ENCODE measurements around the gene CBLN3.

CBLN3 gene

GRCh38 chr14:24465805-24466204 is 36.3 kb upstream of the CBLN3 start:
- Histone ChIP-seq H4K91ac (ENCODE audit: low read depth, low read length, poor library complexity) (no peak overlapping the region), H3K4me2 (ENCODE audit: insufficient read depth, low read length, poor library complexity, severe bottlenecking) (no peak overlapping the region), H2BK15ac (ENCODE audit: low read length) (no peak overlapping the region), H2AFZ (ENCODE audit: low read length) (no peak overlapping the region), H3K18ac (ENCODE audit: low read length) (no peak overlapping the region), H3K4ac (ENCODE audit: low read length) (no peak overlapping the region), H3K14ac (ENCODE audit: low read length) (no peak overlapping the region), H3K4me3 (ENCODE audit: low read length in 2 of 2) (no peak overlapping the region), H2BK12ac (ENCODE audit: low read length) (no peak overlapping the region), H4K8ac (ENCODE audit: low read depth, low read length) (no peak overlapping the region), H2BK120ac (ENCODE audit: low read depth, low read length) (no peak overlapping the region), H3K27me3 (ENCODE audit: control insufficient read depth in 3 of 3, insufficient read depth in 3 of 3, low read depth in 1 of 3, low read length in 3 of 3) (no peaks in the 10 kb centered on the region), H2AK5ac (ENCODE audit: low read depth, low read length) (no peak overlapping the region), H3K4me1 (ENCODE audit: control insufficient read depth in 2 of 2, insufficient read depth in 1 of 2, low read depth in 1 of 2, low read length in 2 of 2) (no peaks in the 10 kb centered on the region), H3K79me1 (ENCODE audit: low read depth, low read length) (no peaks in the 10 kb centered on the region), H3K36me3 (replicated peaks in 1 of 2; ENCODE audit: control insufficient read depth in 2 of 2, insufficient read depth in 2 of 2, low read length in 2 of 2) (peaks cover 0 to 2% of the 10 kb centered on the region in 2 donors), H3K23ac (ENCODE audit: low read depth, low read length, poor library complexity) (no peak overlapping the region), H3K27ac (replicated peaks; ENCODE audit: low read length) (no peak overlapping the region), H3K9ac (ENCODE audit: low read depth, low read length, poor library complexity) (no peak overlapping the region), H2BK5ac (ENCODE audit: low read length) (no peak overlapping the region), H3K9me3 (replicated peaks in 1 of 2; ENCODE audit: control insufficient read depth in 2 of 2, insufficient read depth in 1 of 2, low read depth in 1 of 2, low read length in 2 of 2) (no peaks in the 10 kb centered on the region)
- no CpG with 5 or more reads among the region's 3 CpGs for WGBS, 2 donors (ENCODE audit: extremely low coverage in 2 of 2, insufficient read length in 2 of 2, insufficient replicate concordance in 1 of 2)
- no peak for DNase-seq (ENCODE audit: low spot score)

DNA sequence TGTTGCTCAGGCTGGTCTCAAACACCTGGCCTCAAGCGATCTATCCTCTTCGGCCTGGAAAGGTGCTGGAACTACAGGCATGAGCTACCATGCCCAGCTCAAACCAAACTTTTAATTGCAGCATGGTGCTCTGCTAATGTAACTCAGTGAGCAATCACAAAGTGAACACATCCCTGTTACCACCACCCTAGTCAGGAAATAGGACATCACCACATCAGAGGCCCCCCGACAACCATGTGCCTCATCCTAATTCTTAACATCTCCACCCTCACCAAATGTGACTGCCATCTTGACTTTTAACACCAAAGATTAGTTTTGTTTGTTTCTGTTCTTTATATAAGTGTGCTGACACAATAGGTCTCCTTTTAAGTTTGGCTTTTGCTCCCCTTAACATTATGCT is 35.9 kb upstream of the CBLN3 start:
- Histone ChIP-seq H2BK5ac (ENCODE audit: low read length) (no peak overlapping the region), H2AK5ac (ENCODE audit: low read depth, low read length) (no peak overlapping the region), H2AFZ (ENCODE audit: low read length) (no peak overlapping the region), H3K4me3 (ENCODE audit: low read length in 2 of 2) (no peak overlapping the region), H3K4me1 (ENCODE audit: control insufficient read depth in 2 of 2, insufficient read depth in 1 of 2, low read depth in 1 of 2, low read length in 2 of 2) (no peaks in the 10 kb centered on the region), H2BK120ac (ENCODE audit: low read depth, low read length) (no peak overlapping the region), H3K27ac (replicated peaks; ENCODE audit: low read length) (no peak overlapping the region), H2BK12ac (ENCODE audit: low read length) (no peak overlapping the region), H3K9ac (ENCODE audit: low read depth, low read length, poor library complexity) (no peak overlapping the region), H3K79me1 (ENCODE audit: low read depth, low read length) (no peaks in the 10 kb centered on the region), H3K14ac (ENCODE audit: low read length) (no peak overlapping the region), H3K36me3 (replicated peaks in 1 of 2; ENCODE audit: control insufficient read depth in 2 of 2, insufficient read depth in 2 of 2, low read length in 2 of 2) (peaks cover 0 to 2% of the 10 kb centered on the region in 2 donors), H3K4ac (ENCODE audit: low read length) (no peak overlapping the region), H3K23ac (ENCODE audit: low read depth, low read length, poor library complexity) (no peak overlapping the region), H2BK15ac (ENCODE audit: low read length) (no peak overlapping the region), H3K27me3 (ENCODE audit: control insufficient read depth in 3 of 3, insufficient read depth in 3 of 3, low read depth in 1 of 3, low read length in 3 of 3) (no peaks in the 10 kb centered on the region), H3K9me3 (replicated peaks in 1 of 2; ENCODE audit: control insufficient read depth in 2 of 2, insufficient read depth in 1 of 2, low read depth in 1 of 2, low read length in 2 of 2) (no peaks in the 10 kb centered on the region), H4K8ac (ENCODE audit: low read depth, low read length) (no peak overlapping the region), H4K91ac (ENCODE audit: low read depth, low read length, poor library complexity) (no peak overlapping the region), H3K18ac (ENCODE audit: low read length) (no peak overlapping the region), H3K4me2 (ENCODE audit: insufficient read depth, low read length, poor library complexity, severe bottlenecking) (no peak overlapping the region)
- no CpG with 5 or more reads among the region's 3 CpGs for WGBS, 2 donors (ENCODE audit: extremely low coverage in 2 of 2, insufficient read length in 2 of 2, insufficient replicate concordance in 1 of 2)
- DNase-seq (ENCODE audit: low spot score): no peak

GRCh38 chr14:24463884-24464785 is 34.7 kb upstream of the CBLN3 start:
- Histone ChIP-seq H3K18ac (ENCODE audit: low read length) (no peak overlapping the region), H2AFZ (ENCODE audit: low read length) (no peak overlapping the region), H3K4ac (ENCODE audit: low read length) (no peak overlapping the region), H3K27me3 (ENCODE audit: control insufficient read depth in 3 of 3, insufficient read depth in 3 of 3, low read depth in 1 of 3, low read length in 3 of 3) (no peaks in the 10 kb centered on the region), H2BK120ac (ENCODE audit: low read depth, low read length) (no peak overlapping the region), H3K27ac (replicated peaks; ENCODE audit: low read length) (no peak overlapping the region), H3K9me3 (replicated peaks in 1 of 2; ENCODE audit: control insufficient read depth in 2 of 2, insufficient read depth in 1 of 2, low read depth in 1 of 2, low read length in 2 of 2) (no peaks in the 10 kb centered on the region), H2BK15ac (ENCODE audit: low read length) (no peak overlapping the region), H3K14ac (ENCODE audit: low read length) (no peak overlapping the region), H4K8ac (ENCODE audit: low read depth, low read length) (no peak overlapping the region), H3K79me1 (ENCODE audit: low read depth, low read length) (no peaks in the 10 kb centered on the region), H2BK5ac (ENCODE audit: low read length) (no peak overlapping the region), H3K4me1 (ENCODE audit: control insufficient read depth in 2 of 2, insufficient read depth in 1 of 2, low read depth in 1 of 2, low read length in 2 of 2) (no peaks in the 10 kb centered on the region), H3K9ac (ENCODE audit: low read depth, low read length, poor library complexity) (no peak overlapping the region), H4K91ac (ENCODE audit: low read depth, low read length, poor library complexity) (no peak overlapping the region), H3K23ac (ENCODE audit: low read depth, low read length, poor library complexity) (no peak overlapping the region), H3K4me3 (ENCODE audit: low read length in 2 of 2) (no peak overlapping the region), H3K36me3 (replicated peaks in 1 of 2; ENCODE audit: control insufficient read depth in 2 of 2, insufficient read depth in 2 of 2, low read length in 2 of 2) (peaks cover 0 to 2% of the 10 kb centered on the region in 2 donors), H2AK5ac (ENCODE audit: low read depth, low read length) (no peak overlapping the region), H2BK12ac (ENCODE audit: low read length) (no peak overlapping the region), H3K4me2 (ENCODE audit: insufficient read depth, low read length, poor library complexity, severe bottlenecking) (no peak overlapping the region)
- no CpG with 5 or more reads among the region's 4 CpGs for WGBS, 2 donors (ENCODE audit: extremely low coverage in 2 of 2, insufficient read length in 2 of 2, insufficient replicate concordance in 1 of 2)
- no peak for DNase-seq (ENCODE audit: low spot score)

GRCh38 chr14:24463017-24463883 is 33.8 kb upstream of the CBLN3 start:
- WGBS, 2 donors (ENCODE audit: extremely low coverage in 2 of 2, insufficient read length in 2 of 2, insufficient replicate concordance in 1 of 2): no CpG with 5 or more reads among the region's 5 CpGs
- H3K36me3 ChIP-seq (replicated peaks in 1 of 2; ENCODE audit: control insufficient read depth in 2 of 2, insufficient read depth in 2 of 2, low read length in 2 of 2): peaks cover 2% of the 10 kb centered on the region in 2 donors
- no peak overlapping the region for H2AK5ac ChIP-seq (ENCODE audit: low read depth, low read length)
- H2BK5ac ChIP-seq (ENCODE audit: low read length): no peak overlapping the region
- H2BK12ac ChIP-seq (ENCODE audit: low read length): no peak overlapping the region
- no peak overlapping the region for H3K23ac ChIP-seq (ENCODE audit: low read depth, low read length, poor library complexity)
- no peak overlapping the region for H2BK15ac ChIP-seq (ENCODE audit: low read length)
- H4K8ac ChIP-seq (ENCODE audit: low read depth, low read length): no peak overlapping the region
- no peaks in the 10 kb centered on the region for H3K4me1 ChIP-seq (ENCODE audit: control insufficient read depth in 2 of 2, insufficient read depth in 1 of 2, low read depth in 1 of 2, low read length in 2 of 2)
- no peak overlapping the region for H3K27ac ChIP-seq (replicated peaks; ENCODE audit: low read length)
- H3K4me3 ChIP-seq (ENCODE audit: low read length in 2 of 2): no peak overlapping the region
- no peak overlapping the region for H3K4ac ChIP-seq (ENCODE audit: low read length)
- H3K18ac ChIP-seq (ENCODE audit: low read length): no peak overlapping the region
- no peak overlapping the region for H2BK120ac ChIP-seq (ENCODE audit: low read depth, low read length)
- H3K27me3 ChIP-seq (ENCODE audit: control insufficient read depth in 3 of 3, insufficient read depth in 3 of 3, low read depth in 1 of 3, low read length in 3 of 3): no peaks in the 10 kb centered on the region
- no peak overlapping the region for H3K4me2 ChIP-seq (ENCODE audit: insufficient read depth, low read length, poor library complexity, severe bottlenecking)
- H4K91ac ChIP-seq (ENCODE audit: low read depth, low read length, poor library complexity): no peak overlapping the region
- no peak for DNase-seq (ENCODE audit: low spot score)
- H3K79me1 ChIP-seq (ENCODE audit: low read depth, low read length): no peaks in the 10 kb centered on the region
- H3K9me3 ChIP-seq (replicated peaks in 1 of 2; ENCODE audit: control insufficient read depth in 2 of 2, insufficient read depth in 1 of 2, low read depth in 1 of 2, low read length in 2 of 2): no peaks in the 10 kb centered on the region
- H3K14ac ChIP-seq (ENCODE audit: low read length): no peak overlapping the region
- no peak overlapping the region for H2AFZ ChIP-seq (ENCODE audit: low read length)
- H3K9ac ChIP-seq (ENCODE audit: low read depth, low read length, poor library complexity): no peak overlapping the region

Data from neuronal stem cell (in vitro differentiated cells).